Measurements from ENCODE around the gene STBD1.
"Not testable (repeated sequence)": the region's sequence is repeated elsewhere in the genome, so short reads cannot be mapped to it uniquely, and the experiment has no call there.

Gene STBD1

DNA sequence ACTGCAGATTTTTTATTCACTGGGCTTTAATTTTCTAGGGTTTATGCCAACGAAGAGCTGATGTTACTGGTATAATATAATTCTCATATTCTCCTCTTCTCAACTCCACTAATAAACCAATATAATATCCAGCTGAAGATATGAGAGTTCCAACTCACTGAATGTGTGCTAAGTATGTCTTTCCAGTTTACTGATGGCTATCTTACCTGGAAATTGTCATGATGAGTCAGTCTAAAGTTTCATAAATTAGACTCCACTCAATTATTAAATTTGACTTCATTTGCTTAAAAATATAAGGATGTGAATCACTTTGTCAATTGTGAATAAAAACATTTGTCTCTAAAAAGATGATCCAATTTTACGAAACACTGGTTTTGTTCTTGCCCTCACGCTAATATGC, 28.4 kb downstream of the STBD1 start:
- no peak for DNase-seq

DNA sequence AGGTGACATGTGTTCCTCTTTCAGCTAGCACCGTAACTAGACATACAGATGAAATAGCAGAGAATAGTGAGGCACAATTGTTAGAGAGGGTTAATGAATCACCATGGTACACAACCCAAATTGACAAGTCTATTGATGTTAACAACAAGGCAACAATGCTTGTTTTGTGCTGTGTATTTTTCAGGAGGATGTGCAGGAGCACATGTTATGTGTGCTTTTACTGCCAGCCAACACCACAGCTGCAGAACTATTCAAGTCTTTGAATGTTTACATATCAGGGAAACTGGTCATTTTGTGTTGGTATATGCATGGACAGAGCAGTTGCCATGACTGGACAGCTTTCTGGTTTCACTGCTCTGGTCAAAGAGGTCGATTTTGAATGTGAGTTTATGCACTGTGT, 32.8 kb downstream of the STBD1 start:
- no peak for DNase-seq

DNA sequence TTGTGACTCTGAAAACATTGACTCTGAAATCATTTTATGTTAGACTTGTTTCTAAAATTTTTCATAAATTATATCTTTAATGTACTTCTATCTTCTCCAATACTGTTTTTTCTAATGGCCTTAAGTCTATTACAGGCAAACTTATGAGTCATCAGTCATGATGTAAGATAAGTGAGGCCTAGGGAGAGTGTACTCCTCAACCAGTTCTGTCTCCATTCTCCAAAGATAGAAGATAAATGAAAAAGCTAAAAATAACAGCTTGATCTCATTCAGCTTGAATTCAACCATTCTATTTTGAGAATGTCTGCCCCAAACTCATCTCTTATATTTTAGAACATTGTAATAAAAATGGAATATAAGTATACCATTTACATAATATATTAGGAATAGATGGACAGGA, 34.5 kb downstream of the STBD1 start:
- no peak for DNase-seq

DNA sequence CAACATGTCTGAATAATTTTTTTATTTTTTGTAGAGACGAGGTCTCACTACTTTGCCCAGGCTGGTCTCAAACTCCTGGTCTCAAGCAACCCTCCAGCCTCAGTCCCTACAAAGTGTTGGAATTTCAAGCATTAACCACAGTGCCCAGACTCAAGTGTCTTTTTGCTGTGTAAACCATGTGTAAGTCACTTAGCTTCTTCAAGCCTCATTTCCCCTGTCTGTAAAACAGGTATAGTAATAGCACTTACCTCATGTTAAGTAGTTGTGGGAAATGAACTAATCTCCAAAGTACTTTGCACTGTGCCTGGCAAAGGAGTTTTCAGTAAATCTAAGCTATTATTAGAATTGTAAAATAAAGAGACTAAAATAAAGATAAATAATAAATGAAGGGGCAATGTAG, 35.7 kb downstream of the STBD1 start:
- DNase-seq = no peak

DNA sequence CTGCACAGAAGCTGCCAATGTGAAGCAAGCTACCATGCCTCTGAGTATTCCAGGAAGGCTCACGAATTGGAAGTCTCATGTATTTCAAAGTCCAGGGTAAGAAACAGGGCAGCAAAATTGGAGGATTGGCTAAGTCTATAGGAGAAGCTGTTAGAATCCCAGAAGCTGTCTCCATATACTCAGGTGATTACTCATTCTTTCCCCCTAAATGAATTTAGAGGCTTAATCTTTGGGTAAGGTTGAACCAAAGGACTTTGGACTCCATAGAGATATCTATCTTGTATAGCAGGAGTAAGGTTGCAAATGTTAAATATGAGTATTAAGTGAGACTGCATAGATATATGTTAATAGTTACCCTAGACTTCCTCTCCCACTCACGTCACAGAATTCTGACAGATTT, 36.3 kb downstream of the STBD1 start:
- DNase-seq = no peak

DNA sequence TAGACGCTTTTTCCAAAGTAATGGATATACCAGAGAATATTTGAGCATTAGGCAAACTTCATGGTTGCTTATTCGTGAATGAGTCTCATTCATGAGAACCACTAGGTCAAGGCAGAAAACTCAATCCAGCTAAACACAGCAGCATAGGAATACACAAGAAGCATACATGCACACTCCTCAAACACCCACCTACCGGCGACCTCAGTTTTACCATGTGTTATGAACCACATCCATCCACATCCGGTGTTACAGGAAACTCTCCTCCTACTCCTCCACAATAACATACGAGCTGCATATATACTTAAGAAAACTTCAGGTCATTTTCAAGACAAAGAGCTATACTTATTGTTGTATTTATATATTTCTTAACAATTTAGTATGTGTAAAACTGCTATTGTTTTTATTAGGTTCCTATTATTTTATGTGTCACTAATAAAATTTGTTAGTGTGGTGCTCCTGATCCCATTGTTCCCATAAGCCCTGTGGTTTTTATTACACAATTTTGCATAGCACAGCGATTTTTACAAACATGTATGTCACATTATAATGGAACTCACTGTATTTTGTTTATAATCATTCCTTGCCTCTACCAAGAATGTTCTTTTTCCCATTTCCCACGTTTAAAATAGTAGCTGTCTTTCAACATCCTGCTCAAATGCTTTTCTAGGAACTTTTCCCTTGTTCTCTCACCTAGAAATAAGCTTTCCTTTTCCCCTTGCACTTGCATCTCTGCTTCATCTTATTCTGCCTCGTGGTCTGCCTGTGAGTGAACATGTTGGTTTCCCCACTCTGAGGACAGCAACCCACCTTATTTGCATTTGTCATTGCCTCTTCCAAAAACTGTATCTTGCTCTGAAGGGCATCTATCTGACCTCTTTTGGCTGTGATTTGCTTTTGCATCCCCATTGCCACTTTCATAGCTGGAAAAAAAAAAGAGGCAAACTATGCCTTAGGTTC, 48.3 kb downstream of the STBD1 start:
- DNase-seq = no peak

DNA sequence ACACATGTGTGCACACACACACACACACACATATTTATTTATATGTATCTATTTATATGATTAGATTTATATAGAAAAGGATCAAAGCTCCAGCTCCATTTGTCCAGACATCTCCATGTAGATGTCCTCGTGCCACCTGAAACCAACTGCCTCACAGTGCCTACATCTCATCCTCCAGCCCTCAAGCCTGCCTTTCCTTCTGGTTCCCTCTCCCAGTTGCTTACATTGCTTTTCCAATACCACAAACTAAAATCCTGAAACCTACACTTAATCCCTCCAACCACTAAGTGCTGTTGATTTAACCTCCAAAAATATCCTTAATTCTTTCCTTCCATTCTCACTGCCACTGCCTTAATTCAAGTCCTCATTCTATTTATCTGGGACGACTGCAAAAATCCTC, 51.4 kb downstream of the STBD1 start:
- DNase-seq = no peak

DNA sequence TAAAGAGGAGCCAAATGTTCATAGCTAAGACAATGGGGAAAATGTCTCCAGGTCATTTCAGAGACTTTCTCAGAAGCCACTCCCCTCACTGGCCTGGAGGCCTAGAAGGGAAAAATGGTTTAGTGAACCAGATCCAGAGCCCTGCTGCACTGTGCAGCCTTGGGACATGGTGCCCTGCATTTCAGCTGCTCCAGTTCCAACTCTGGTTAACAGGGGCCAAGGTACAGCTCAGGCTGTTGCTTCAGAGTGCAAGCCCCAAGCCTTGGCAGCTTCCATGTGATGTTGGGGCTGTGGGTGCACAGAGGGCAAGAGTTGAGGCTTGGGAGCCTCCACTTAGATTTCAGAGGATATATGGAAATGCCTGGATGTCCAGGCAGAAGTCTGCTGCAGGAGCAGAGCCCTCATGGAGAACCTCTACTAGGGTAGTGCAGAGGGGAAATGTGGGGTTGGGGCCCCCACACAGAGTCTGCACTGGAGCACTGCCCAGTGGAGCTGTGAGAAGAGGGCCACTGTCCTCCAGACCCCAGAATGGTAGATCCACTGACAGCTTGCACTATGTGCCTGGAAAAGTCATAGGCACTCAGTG, 53.4 kb downstream of the STBD1 start:
- not testable (repeated sequence) for DNase-seq

Measured in SHP77 (cell line).